ENCODE results near the gene S100A3.

DNA sequence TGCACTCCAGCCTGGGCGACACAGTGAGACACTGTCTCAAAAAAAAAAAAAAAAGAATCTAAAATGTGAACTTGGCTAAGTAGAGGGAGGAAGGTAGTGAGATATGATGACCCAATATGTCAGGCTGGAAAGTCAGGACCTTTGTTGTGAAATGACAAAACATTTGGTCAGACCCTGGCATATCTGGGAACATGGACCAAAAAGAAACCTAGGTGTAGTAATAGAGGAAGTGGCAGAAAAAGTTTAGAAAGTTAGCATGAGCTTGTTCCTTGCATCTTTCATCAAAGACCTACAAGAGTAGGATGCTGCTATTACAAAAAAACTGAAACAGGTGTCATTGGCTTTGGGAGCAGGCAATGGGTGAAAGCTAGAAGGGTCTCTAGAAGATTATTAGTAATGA, 7.3 kb upstream of the S100A3 start:
- TF ChIP-seq NFIC (IDR thresholded peaks at IDR 0.05) (no peak), TCF12 (IDR thresholded peaks at IDR 0.05; ENCODE audit: low read depth) (no peak), EP300 (IDR thresholded peaks at IDR 0.05; ENCODE audit: borderline replicate concordance) (no peak), RAD21 (IDR thresholded peaks at IDR 0.05; ENCODE audit: low read depth) (no peak), CREB1 (IDR thresholded peaks at IDR 0.05; ENCODE audit: low read depth) (no peak), YY1 (IDR thresholded peaks at IDR 0.05; ENCODE audit: low read depth) (no peak), CEBPB (IDR thresholded peaks at IDR 0.05) (no peak), EGR1 (IDR thresholded peaks at IDR 0.05) (no peak), TAF1 (IDR thresholded peaks at IDR 0.05; ENCODE audit: low read depth) (no peak), FOXM1 (IDR thresholded peaks at IDR 0.05; ENCODE audit: borderline replicate concordance, low read depth) (no peak), ZBTB7A (IDR thresholded peaks at IDR 0.05; ENCODE audit: low read depth) (no peak)
- TF ChIP-seq, protein P1, sequence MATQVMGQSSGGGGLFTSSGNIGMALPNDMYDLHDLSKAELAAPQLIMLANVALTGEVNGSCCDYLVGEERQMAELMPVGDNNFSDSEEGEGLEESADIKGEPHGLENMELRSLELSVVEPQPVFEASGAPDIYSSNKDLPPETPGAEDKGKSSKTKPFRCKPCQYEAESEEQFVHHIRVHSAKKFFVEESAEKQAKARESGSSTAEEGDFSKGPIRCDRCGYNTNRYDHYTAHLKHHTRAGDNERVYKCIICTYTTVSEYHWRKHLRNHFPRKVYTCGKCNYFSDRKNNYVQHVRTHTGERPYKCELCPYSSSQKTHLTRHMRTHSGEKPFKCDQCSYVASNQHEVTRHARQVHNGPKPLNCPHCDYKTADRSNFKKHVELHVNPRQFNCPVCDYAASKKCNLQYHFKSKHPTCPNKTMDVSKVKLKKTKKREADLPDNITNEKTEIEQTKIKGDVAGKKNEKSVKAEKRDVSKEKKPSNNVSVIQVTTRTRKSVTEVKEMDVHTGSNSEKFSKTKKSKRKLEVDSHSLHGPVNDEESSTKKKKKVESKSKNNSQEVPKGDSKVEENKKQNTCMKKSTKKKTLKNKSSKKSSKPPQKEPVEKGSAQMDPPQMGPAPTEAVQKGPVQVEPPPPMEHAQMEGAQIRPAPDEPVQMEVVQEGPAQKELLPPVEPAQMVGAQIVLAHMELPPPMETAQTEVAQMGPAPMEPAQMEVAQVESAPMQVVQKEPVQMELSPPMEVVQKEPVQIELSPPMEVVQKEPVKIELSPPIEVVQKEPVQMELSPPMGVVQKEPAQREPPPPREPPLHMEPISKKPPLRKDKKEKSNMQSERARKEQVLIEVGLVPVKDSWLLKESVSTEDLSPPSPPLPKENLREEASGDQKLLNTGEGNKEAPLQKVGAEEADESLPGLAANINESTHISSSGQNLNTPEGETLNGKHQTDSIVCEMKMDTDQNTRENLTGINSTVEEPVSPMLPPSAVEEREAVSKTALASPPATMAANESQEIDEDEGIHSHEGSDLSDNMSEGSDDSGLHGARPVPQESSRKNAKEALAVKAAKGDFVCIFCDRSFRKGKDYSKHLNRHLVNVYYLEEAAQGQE (IDR thresholded peaks at IDR 0.05; ENCODE audit: low read depth) = no peak
- TF ChIP-seq, protein P2, sequence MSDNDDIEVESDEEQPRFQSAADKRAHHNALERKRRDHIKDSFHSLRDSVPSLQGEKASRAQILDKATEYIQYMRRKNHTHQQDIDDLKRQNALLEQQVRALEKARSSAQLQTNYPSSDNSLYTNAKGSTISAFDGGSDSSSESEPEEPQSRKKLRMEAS (IDR thresholded peaks at IDR 0.05) = no peak
- TF ChIP-seq, protein P3, sequence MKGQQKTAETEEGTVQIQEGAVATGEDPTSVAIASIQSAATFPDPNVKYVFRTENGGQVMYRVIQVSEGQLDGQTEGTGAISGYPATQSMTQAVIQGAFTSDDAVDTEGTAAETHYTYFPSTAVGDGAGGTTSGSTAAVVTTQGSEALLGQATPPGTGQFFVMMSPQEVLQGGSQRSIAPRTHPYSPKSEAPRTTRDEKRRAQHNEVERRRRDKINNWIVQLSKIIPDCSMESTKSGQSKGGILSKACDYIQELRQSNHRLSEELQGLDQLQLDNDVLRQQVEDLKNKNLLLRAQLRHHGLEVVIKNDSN (IDR thresholded peaks at IDR 0.05) = no peak
